ENCODE results near the gene MTCL3.

The MTCL3 gene

GRCh38 chr6:127518710-127519468, at the start of gene MTCL3:
MTCL3 (minus strand) TSS chr6:127519335.
- DNase-seq (ENCODE audit: low read depth) = no peak

GRCh38 chr6:127567476-127567875, 48.3 kb upstream of the MTCL3 start:
- DNase-seq (ENCODE audit: low read depth) = no peak

- DNase-seq (ENCODE audit: low read depth) = no peak
Measured at GRCh38 chr6:127566651-127567050, 47.5 kb upstream of the MTCL3 start.

GRCh38 chr6:127566119-127566518, 47.0 kb upstream of the MTCL3 start:
- no peak for DNase-seq (ENCODE audit: low read depth)

GRCh38 chr6:127564761-127565160, 45.6 kb upstream of the MTCL3 start:
- no peak for DNase-seq (ENCODE audit: low read depth)

GRCh38 chr6:127561660-127562059, 42.5 kb upstream of the MTCL3 start:
- no peak for DNase-seq (ENCODE audit: low read depth)

- no peak for DNase-seq (ENCODE audit: low read depth)
Measured at GRCh38 chr6:127554435-127555006, 35.4 kb upstream of the MTCL3 start.

GRCh38 chr6:127550403-127550802, 31.3 kb upstream of the MTCL3 start:
- peak; percentile 20 for DNase-seq (ENCODE audit: low read depth)

- no peak for DNase-seq (ENCODE audit: low read depth)
Measured at GRCh38 chr6:127547904-127548649, 28.9 kb upstream of the MTCL3 start.

GRCh38 chr6:127547215-127547614, 28.1 kb upstream of the MTCL3 start:
- no peak for DNase-seq (ENCODE audit: low read depth)

- DNase-seq (ENCODE audit: low read depth) = no peak
Measured at GRCh38 chr6:127539272-127539671, 20.1 kb upstream of the MTCL3 start.

GRCh38 chr6:127538750-127539264, 19.7 kb upstream of the MTCL3 start:
- no peak for DNase-seq (ENCODE audit: low read depth)

- DNase-seq (ENCODE audit: low read depth) = no peak
Measured at GRCh38 chr6:127533736-127534135, 14.6 kb upstream of the MTCL3 start.

GRCh38 chr6:127533011-127533410, 13.9 kb upstream of the MTCL3 start:
- DNase-seq (ENCODE audit: low read depth) = no peak

GRCh38 chr6:127522714-127523113, 3.6 kb upstream of the MTCL3 start:
- no peak for DNase-seq (ENCODE audit: low read depth)

GRCh38 chr6:127520066-127520465, 931 bp upstream of the MTCL3 start:
- no peak for DNase-seq (ENCODE audit: low read depth)

GRCh38 chr6:127519469-127519785, 292 bp upstream of the MTCL3 start:
- no peak for DNase-seq (ENCODE audit: low read depth)

- no peak for DNase-seq (ENCODE audit: low read depth)
Measured at GRCh38 chr6:127518191-127518709, 885 bp downstream of the MTCL3 start.

GRCh38 chr6:127517693-127518092, 1.4 kb downstream of the MTCL3 start:
- DNase-seq (ENCODE audit: low read depth) = no peak

GRCh38 chr6:127516662-127517273, 2.4 kb downstream of the MTCL3 start:
- no peak for DNase-seq (ENCODE audit: low read depth)

GRCh38 chr6:127515794-127516661, 3.1 kb downstream of the MTCL3 start:
- no peak for DNase-seq (ENCODE audit: low read depth)
